Middle frontal gyrus (tissue), 1 donor: ENCODE data around the gene NRXN3.
A peak's percentile ranks its signal among the peaks of the same experiment; 100 is the strongest.

Experiments used
- DNase-seq: peaks from one replicate; pipeline ENCODE4 v3.0.0-alpha.2; 2015; ENCODE audit warnings: low spot score; ENCODE audit errors: extremely low spot score

NRXN3 gene

DNA sequence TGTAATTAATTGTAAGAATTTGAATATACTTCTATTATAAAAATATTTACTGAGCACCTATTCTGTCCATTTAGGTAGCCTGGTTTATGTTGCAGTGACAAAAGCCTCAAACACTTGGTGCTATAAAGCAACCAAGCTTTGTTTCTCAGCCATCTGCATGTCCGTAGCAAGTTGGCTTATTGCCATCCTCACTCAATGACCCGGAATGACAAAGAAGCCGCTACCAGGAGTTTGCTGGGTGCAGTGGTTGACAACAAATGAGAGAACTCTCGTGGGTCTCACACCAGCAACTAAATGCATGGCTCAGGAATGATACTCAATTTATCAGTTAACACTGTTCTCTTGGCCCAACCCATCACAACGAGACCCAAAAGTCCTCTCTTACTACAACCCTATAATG, 1488.0 kb downstream of the NRXN3 start:
- DNase-seq, result no peak

DNA sequence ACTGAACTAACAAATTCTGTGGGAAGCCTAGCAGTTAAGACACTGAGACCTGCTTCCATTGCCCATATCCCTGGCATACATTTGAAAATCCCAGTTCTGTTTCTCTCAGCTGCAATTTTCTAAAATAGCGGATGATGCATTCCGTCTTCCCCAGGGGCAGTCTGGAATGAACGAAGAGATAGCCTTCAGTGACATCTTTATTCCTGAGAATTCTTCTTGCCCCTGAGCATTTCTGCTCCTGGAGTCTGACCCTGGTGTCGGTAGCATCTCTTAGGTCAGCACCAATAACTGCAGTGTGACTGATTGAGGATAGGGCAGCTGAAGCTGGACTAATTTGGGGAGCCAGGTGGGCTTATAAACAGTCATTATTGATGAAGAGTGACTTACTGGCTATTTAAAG, 1488.6 kb downstream of the NRXN3 start:
- DNase-seq, result no peak

DNA sequence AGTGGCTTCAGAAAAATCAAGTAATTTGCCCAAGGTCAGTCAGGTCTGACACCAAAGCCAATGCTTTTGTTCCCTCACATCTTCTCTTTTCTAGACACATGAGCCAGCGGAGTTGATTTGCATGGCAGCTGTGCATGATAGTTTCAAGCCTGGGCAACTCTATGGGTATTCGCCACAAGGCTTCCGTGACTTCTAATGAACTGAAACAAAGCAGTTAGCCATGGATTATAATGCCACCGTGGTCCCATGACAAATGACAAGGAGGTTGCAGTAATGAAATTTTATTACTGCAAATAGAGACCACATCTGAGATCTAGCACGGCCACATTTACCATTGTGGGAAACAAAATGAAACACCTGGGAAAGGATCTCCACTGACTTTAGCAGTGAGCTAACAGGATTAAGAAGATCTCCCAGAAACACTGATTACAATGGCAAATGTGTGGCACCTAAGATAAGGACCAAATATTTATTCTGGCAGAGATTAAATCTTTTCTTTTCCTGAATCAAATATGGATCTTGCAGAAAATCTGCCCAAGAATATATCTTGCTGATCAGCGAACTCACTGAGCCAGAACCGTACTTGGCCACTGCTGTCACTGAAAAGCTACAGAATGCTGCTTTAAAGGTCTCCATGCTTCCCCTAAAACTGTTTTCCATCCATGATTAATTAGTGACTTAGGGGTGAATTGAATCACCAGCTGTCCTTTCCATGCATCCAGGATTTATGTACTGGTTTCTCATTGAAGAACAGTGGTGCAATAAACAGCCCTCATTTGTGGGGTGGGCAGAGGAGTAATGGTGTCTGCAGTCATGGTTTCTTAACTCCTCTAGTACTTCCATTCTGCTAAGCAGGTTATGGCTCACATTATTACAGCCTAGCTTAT, 1490.1 kb downstream of the NRXN3 start:
- DNase-seq, result no peak

GRCh38 chr14:79661752-79662151, 1491.6 kb downstream of the NRXN3 start:
- DNase-seq, result no peak

- DNase-seq, result no peak
Measured at GRCh38 chr14:79663453-79663852, 1493.3 kb downstream of the NRXN3 start.

GRCh38 chr14:79665556-79665955, 1495.4 kb downstream of the NRXN3 start:
- no peak for DNase-seq

DNA sequence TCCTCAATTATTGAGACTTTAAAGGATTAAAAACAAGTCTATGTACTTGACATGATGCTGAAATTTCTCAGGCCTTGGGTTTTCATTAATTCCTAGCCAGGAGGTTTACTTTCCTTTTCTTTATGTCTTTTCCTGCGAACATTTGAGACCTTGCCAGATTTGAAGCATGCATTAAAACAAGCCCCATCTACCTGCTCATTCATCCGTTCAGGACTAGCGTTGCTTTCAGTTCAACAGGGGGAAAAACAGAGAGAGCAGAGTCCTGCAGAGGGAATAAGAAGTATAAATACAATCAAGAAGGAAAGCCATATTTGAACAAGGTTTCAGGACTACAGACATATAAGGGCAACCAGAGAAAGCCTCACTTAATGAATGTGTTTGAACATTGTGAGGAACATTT, 1498.8 kb downstream of the NRXN3 start:
- DNase-seq, result no peak

- no peak for DNase-seq
Measured at GRCh38 chr14:79670811-79671210, 1500.6 kb downstream of the NRXN3 start.

DNA sequence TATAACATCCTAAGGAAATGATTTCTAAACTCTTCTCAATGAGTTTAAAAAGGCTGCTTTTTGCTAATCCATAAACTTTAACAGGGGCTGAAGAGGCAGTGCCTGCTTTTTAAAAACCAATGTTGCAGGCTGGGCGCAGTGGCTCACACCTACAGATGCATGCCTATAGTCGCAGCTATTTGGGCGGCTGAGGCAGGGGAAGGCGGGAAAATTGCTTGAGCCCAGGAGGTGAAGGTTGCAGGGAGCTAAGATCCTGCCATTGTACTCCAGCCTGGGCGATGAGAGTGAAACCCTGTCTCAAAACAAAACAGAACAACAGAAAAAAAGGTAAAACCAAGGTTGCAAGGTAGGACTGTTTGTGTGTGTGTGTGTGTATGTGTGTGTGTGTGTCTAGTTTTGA, 1509.9 kb downstream of the NRXN3 start:
- no peak for DNase-seq

DNA sequence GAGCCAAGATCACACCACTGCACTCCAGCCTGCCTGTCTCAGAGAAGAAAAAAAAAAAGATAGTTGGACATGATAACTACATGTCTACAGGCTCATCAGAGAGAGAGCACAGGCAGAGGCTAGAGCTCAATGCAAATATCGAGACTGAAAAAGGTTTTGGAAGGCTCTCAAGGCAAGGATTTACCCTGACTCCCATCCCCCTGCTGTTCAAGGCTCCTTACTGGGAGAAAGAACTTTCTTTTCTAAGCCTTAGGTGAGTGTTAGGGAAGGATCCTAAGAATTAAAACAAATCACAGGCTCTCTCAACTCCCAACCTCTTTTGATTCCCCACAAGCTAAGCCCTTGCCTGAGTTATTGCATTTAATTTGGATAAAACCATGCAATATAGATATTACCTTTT, 1516.0 kb downstream of the NRXN3 start:
- DNase-seq, result no peak

DNA sequence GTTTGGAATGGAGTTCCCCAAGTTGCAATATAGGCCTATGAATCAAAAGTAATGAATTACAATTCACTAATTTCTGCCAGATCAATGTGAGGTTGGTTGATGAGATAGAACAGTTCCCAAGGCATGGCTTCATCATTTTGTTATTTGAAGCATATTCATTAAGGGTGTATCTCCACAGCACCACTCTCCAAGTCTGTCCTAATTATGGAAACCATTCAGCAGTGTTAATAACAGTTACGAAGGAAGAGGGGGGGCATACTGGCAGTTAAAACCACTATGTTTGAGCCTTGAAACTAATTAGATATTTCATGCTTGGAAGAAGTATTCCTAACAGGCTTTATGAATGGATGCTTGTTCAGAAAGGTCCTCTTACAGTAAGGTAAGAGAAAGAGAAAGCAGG, 1520.8 kb downstream of the NRXN3 start:
- no peak for DNase-seq

- no peak for DNase-seq
Measured at GRCh38 chr14:79693935-79694334, 1523.8 kb downstream of the NRXN3 start.

DNA sequence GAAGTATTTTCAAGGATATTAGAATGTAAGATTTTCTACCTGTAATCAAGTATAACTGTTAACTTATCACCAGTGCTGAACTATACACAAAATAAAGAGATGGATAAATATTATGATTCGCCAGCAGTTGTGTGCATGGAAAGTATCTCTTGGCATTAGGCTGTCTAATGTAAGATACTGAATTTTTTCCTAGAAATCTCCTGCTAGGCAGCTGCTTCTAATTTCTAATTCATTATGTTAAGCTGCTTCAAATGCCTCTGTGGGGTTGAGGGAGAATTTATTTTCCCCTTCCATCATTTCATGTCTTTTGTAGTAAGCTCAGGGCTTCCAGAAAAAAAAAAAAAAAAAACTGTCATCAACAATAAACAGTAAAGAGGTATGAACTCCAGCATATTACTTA, 1525.1 kb downstream of the NRXN3 start:
- DNase-seq, result no peak

- no peak for DNase-seq
Measured at GRCh38 chr14:79698298-79698711, 1528.1 kb downstream of the NRXN3 start.

DNA sequence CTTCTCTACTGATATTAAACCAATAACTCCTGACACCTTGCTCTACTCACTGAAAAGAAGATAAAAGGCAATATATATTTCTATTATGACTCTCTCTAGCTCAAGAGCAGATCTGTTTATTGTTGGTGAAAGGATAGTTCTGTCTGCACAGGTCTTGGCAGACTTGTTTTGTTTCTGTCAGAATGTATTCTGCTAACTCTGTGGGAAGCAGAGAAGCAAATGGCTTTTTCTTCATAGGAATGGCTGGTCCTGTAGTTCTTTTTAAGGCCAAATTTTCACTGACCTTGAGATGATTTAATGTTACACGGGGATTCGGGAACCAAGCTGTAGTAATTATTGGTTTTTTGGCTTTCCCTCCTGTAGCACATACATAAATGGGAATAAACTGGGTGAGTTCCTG, 1529.0 kb downstream of the NRXN3 start:
- DNase-seq, result no peak

DNA sequence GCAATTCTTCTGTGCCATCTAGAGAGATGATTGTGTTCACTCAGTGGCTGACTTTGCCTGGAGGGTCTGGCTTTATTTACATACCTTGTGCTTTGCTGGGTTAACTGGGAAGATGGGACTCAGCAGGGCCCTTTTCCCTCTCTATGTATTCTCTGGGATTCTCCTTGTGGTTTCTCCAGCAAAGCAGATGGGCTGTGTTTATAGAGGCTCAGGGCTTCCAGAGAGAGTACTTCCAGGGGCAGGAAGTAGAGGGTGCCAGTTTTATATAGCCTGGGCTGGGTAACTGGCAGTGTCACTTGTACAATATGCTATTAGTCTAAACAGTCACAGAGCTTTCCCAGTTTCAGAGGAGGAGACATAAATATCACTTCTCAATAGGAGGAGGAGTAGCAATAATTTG, 1531.2 kb downstream of the NRXN3 start:
- no peak for DNase-seq

DNA sequence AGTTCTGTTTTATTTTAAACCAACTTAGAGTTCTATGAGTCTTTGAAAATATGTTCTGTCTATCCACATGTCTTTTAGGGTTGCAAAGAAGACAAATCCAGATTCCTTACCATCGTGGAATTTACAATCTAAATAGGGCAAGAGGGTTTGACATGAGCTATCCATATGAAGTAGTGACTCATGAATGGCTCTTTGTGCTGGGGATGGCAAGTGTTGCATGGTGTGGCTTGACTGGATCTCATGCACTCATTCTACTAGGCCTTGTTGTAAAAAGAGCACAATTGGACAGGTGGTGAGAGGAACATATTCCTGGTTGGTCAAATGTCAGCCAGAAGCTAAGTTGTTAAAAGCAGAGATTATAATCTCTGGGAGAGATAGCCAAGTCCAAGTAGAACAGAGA, 1532.0 kb downstream of the NRXN3 start:
- DNase-seq, result no peak

DNA sequence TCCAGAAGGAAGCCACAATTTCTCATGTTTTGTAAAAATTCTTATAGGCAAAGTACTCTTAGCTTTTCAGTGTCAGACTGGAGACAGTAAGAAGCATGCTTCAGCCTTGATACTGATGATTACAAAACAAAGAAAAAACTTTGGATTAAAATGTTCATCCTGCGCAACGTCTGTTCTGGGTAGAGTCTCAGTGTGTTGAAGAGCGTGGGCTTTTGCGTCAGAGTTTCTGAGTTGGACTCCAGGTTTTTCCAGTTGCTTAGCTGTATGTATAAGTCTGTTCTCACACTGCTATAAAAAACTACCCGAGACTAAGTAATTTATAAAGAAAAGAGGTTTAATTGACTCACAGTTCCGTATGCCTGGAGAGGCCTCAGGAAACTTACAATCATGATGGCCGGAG, 1533.0 kb downstream of the NRXN3 start:
- DNase-seq, result peak; percentile 51

GRCh38 chr14:79704041-79704807, 1534.1 kb downstream of the NRXN3 start:
- DNase-seq, result no peak

- no peak for DNase-seq
Measured at GRCh38 chr14:79705126-79705894, 1535.1 kb downstream of the NRXN3 start.

DNA sequence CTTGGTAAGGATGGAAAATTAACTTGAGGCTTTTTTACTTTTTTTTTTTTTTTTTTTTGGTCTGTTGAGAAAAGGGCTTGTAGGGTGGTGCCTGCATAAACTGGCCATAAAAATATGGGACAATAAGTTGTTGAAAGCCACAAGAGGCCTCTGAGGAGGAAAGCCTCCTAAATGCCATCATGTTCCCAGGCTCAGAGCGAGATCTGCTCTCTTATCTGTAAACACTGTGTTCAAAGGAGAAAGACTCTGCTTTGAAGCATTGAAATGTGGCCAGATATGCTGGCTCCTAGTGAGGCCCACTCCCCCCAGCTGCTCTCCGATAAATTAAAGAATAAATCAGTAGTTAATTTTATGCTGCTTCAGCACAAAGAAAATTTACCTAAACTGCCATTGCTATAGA, 1536.2 kb downstream of the NRXN3 start:
- DNase-seq, result no peak
